Fibroblast of lung (primary cell): ENCODE results near the gene GNAS. TPM values are rescaled to one million over a fixed set of nuclear protein-coding genes. Genes with fewer than 3 reads are reported as not detected.

Experiments
- DNase-seq, 2 donors: peaks; one replicate each; pipeline versions ENCODE4 v3.0.0 to v3.0.0-alpha.2; 2010; ENCODE audit warnings: low read depth in 2 of 2
- H2AFZ ChIP-seq: 2 replicates; pipeline ENCODE4 v1.5.1; 2012; ENCODE audit warnings: low read length, control low read depth, inconsistent platforms
- H3K27ac ChIP-seq: 2 replicates; pipeline ENCODE4 v1.5.1; 2011; ENCODE audit warnings: low read length, control low read depth; ENCODE audit not compliant: insufficient read depth
- H3K27me3 ChIP-seq: 2 replicates; pipeline ENCODE4 v1.5.1; 2011; ENCODE audit warnings: mild to moderate bottlenecking, low read length; ENCODE audit not compliant: control insufficient read depth, insufficient read depth
- H3K36me3 ChIP-seq: 2 replicates; pipeline ENCODE4 v1.5.1; 2011; ENCODE audit warnings: low read length; ENCODE audit not compliant: control insufficient read depth, insufficient read depth
- H3K4me1 ChIP-seq: 2 replicates; pipeline ENCODE4 v1.5.1; 2011; ENCODE audit warnings: low read length; ENCODE audit not compliant: control insufficient read depth, insufficient read depth; ENCODE audit errors: extremely low read depth
- H3K4me2 ChIP-seq: 2 replicates; pipeline ENCODE4 v1.5.1; 2011; ENCODE audit warnings: low read length, control low read depth; ENCODE audit not compliant: insufficient read depth; ENCODE audit errors: extremely low read depth
- H3K4me3 ChIP-seq, 4 experiments: fragments of 200-600 bp in 1 of 4; sonication (generic) in 1 of 4; replicated peaks in 1 of 4; 2 replicates each; pipeline ENCODE4 v1.5.1; 2011 to 2016; ENCODE audit warnings: low read length in 4 of 4, low read depth in 3 of 4, mild to moderate bottlenecking in 3 of 4, control low read depth in 2 of 4, inconsistent platforms in 1 of 4, mixed read lengths in 1 of 4; ENCODE audit not compliant: insufficient read depth in 1 of 4; ENCODE audit errors: control extremely low read depth in 1 of 4
- H3K79me2 ChIP-seq: 2 replicates; pipeline ENCODE4 v1.5.1; 2012; ENCODE audit warnings: mild to moderate bottlenecking, low read length, inconsistent platforms; ENCODE audit not compliant: control insufficient read depth, insufficient read depth
- H3K9ac ChIP-seq: 2 replicates; pipeline ENCODE4 v1.5.1; 2011; ENCODE audit warnings: mild to moderate bottlenecking, low read length, control low read depth; ENCODE audit not compliant: insufficient read depth
- H3K9me3 ChIP-seq: 2 replicates; pipeline ENCODE4 v1.5.1; 2012; ENCODE audit warnings: low read depth, low read length; ENCODE audit not compliant: control insufficient read depth, insufficient read depth
- H4K20me1 ChIP-seq: 2 replicates; pipeline ENCODE4 v1.5.1; 2011; ENCODE audit warnings: low read length; ENCODE audit not compliant: control insufficient read depth, insufficient read depth; ENCODE audit errors: extremely low read depth
- CTCF ChIP-seq, 2 donors: IDR thresholded peaks in 1 of 2; conservative IDR thresholded peaks in 1 of 2; 1 replicate in 1 of 2; 2 replicates in 1 of 2; pipeline ENCODE4 v1.5.1; 2011 to 2012; ENCODE audit warnings: low read length in 2 of 2, control low read depth in 1 of 2, inconsistent platforms in 1 of 2, low read depth in 1 of 2, mild to moderate bottlenecking in 1 of 2
- EZH2 ChIP-seq: IDR thresholded peaks from 2 replicates; pipeline ENCODE4 v1.5.1; 2012; ENCODE audit warnings: low read length, control low read depth, mild to moderate bottlenecking; ENCODE audit errors: missing control alignments
- polyA plus RNA-seq, 2 donors: library from polyadenylated mRNA; depleted of rRNA in 1 of 2; stranded (reverse) in 1 of 2; unstranded in 1 of 2; fragments of >200 nt; gene quantifications; 2 replicates each; pipeline ENCODE4 v1.2.1, GENCODE V29; 2011 to 2012; ENCODE audit warnings: missing spikeins in 1 of 2
- total RNA-seq: library from RNA; depleted of rRNA; stranded (reverse); fragments of >200 nt; gene quantifications from 2 replicates; pipeline ENCODE4 v1.2.1, GENCODE V29; 2014

The GNAS gene
- total and polyA plus RNA-seq, 2 donors (not counting 1 experiment from before 2014, with no cell fraction given) = 421 to 1,357 TPM

GRCh38 chr20:58829531-58829941, 23.0 kb upstream of the GNAS start:
- TF ChIP-seq EZH2 = no peak
- no peak for TF ChIP-seq CTCF (conservative IDR thresholded peaks at IDR 0.05 in 1 of 2, IDR thresholded peaks at IDR 0.05 in 1 of 2; ENCODE audit: low read depth in 1 of 2, low read length in 2 of 2)
- Histone ChIP-seq H2AFZ (no peak overlapping the region), H3K4me2 (no peak overlapping the region), H3K4me1 (no peaks in the 10 kb centered on the region), H3K9me3 (no peaks in the 10 kb centered on the region), H3K79me2 (peaks cover 2% of the 10 kb centered on the region), H3K27ac (no peak overlapping the region), H3K9ac (no peak overlapping the region), H3K27me3 (no peaks in the 10 kb centered on the region), H4K20me1 (no peaks in the 10 kb centered on the region), H3K36me3 (no peaks in the 10 kb centered on the region), H3K4me3 (no peak overlapping the region)
- peak in 1 of 2 donors; percentile 65 for DNase-seq

GRCh38 chr20:58832457-58832856, 20.1 kb upstream of the GNAS start:
- DNase-seq = peak in 1 of 2 donors; percentile 19
- H3K36me3 ChIP-seq = no peaks in the 10 kb centered on the region
- H3K9me3 ChIP-seq = no peaks in the 10 kb centered on the region
- TF ChIP-seq EZH2 = no peak
- no peak for TF ChIP-seq CTCF (conservative IDR thresholded peaks at IDR 0.05 in 1 of 2, IDR thresholded peaks at IDR 0.05 in 1 of 2; ENCODE audit: low read depth in 1 of 2, low read length in 2 of 2)
- no peaks in the 10 kb centered on the region for H3K27me3 ChIP-seq
- H3K79me2 ChIP-seq = peaks cover 2% of the 10 kb centered on the region
- no peak overlapping the region for H3K27ac ChIP-seq
- H3K9ac ChIP-seq = no peak overlapping the region
- no peaks in the 10 kb centered on the region for H3K4me1 ChIP-seq
- no peak overlapping the region for H2AFZ ChIP-seq
- H4K20me1 ChIP-seq = no peaks in the 10 kb centered on the region
- H3K4me3 ChIP-seq = no peak overlapping the region
- no peak overlapping the region for H3K4me2 ChIP-seq

- no peak overlapping the region for H3K27ac ChIP-seq
- no peak overlapping the region for H3K4me3 ChIP-seq
- no peaks in the 10 kb centered on the region for H3K9me3 ChIP-seq
- H4K20me1 ChIP-seq = no peaks in the 10 kb centered on the region
- peak in 1 of 2 donors; percentile 27 for DNase-seq
- no peaks in the 10 kb centered on the region for H3K4me1 ChIP-seq
- no peaks in the 10 kb centered on the region for H3K36me3 ChIP-seq
- peaks cover 2% of the 10 kb centered on the region for H3K79me2 ChIP-seq
- H3K9ac ChIP-seq = no peak overlapping the region
- H3K27me3 ChIP-seq = no peaks in the 10 kb centered on the region
- H3K4me2 ChIP-seq = no peak overlapping the region
- TF ChIP-seq EZH2 (no peak), CTCF (conservative IDR thresholded peaks at IDR 0.05 in 1 of 2, IDR thresholded peaks at IDR 0.05 in 1 of 2; ENCODE audit: low read depth in 1 of 2, low read length in 2 of 2) (no peak)
- no peak overlapping the region for H2AFZ ChIP-seq
These were observed 18.6 kb upstream of the GNAS start for GRCh38 chr20:58833921-58834320.
